GM18502 (cell line): ENCODE measurements around the gene KDM3B.
A peak's percentile ranks its signal among the peaks of the same experiment; 100 is the strongest.
"Not testable (repeated sequence)": the region's sequence is repeated elsewhere in the genome, so short reads cannot be mapped to it uniquely, and the experiment has no call there.

Experiments used
- ATAC-seq: cut with Tn5 transposase; IDR thresholded peaks from one replicate; pipeline ENCODE4 v1.9.1; 2021; ENCODE audit warnings: mild to moderate bottlenecking; ENCODE audit not compliant: unreplicated experiment, poor library complexity

KDM3B gene

GRCh38 chr5:138352071-138352721 lies at the start of gene KDM3B:
KDM3B (plus strand) TSS chr5:138352685; CDS start chr5:138352796, 111 bp downstream.
- peak; percentile 68 for ATAC-seq

- no peak for ATAC-seq
Observed at GRCh38 chr5:138303372-138303771, 49.1 kb upstream of the KDM3B start.

GRCh38 chr5:138305797-138306196 lies 46.7 kb upstream of the KDM3B start:
- no peak for ATAC-seq

- ATAC-seq = no peak
Observed at GRCh38 chr5:138315751-138316278, 36.7 kb upstream of the KDM3B start.

GRCh38 chr5:138316355-138316754 lies 36.1 kb upstream of the KDM3B start:
- ATAC-seq = no peak

- not testable (repeated sequence) for ATAC-seq
Observed at GRCh38 chr5:138318211-138318610, 34.3 kb upstream of the KDM3B start.

GRCh38 chr5:138330813-138331448 lies 21.6 kb upstream of the KDM3B start:
- no peak for ATAC-seq

GRCh38 chr5:138331449-138332368 lies 20.8 kb upstream of the KDM3B start, which contains the start of gene CDC25C:
CDC25C (minus strand) TSS chr5:138331804; CDS start chr5:138331180, 624 bp downstream.
- ATAC-seq = peak; percentile 99

- ATAC-seq = no peak
Observed at GRCh38 chr5:138334867-138335447, 17.5 kb upstream of the KDM3B start.

GRCh38 chr5:138336952-138337684 lies 15.4 kb upstream of the KDM3B start:
- ATAC-seq = peak; percentile 35

GRCh38 chr5:138337685-138338410 lies 14.6 kb upstream of the KDM3B start, which contains the start of gene FAM53C:
FAM53C (plus strand) TSS chr5:138338266; CDS start chr5:138341336, 3,070 bp downstream.
- ATAC-seq = peak; percentile 85

- no peak for ATAC-seq
Observed at GRCh38 chr5:138338411-138339090, 13.9 kb upstream of the KDM3B start.

GRCh38 chr5:138339091-138339456 lies 13.4 kb upstream of the KDM3B start:
- no peak for ATAC-seq

- ATAC-seq = no peak
Observed at GRCh38 chr5:138339464-138339863, 13.0 kb upstream of the KDM3B start.

GRCh38 chr5:138340008-138340407 lies 12.5 kb upstream of the KDM3B start:
- no peak for ATAC-seq

- no peak for ATAC-seq
Observed at GRCh38 chr5:138344887-138345622, 7.4 kb upstream of the KDM3B start.

GRCh38 chr5:138346889-138347288 lies 5.6 kb upstream of the KDM3B start:
- no peak for ATAC-seq
